ENCODE results near the gene GPRASP2.

DNA sequence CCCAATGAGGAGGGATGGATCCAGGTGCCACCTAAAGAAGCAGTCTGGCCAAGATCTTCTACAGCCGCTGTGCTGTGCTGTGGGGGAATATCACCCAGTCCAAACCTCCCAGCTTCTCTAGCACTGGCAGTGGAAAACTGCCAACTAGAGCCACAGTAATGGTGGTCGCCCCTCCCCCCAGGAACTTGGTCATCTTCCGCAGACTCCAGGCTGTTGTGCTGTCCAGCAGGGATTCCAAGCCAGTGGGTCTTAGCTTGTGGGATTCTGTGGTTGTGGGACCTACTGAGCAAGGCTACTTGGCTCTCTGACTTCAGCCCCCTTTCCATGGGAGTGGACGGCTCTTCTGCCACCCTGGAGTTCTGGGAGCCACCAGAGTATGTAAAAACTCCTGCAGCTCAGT lies 42.7 kb upstream of the GPRASP2 start:
- no peak for TF ChIP-seq CTCF (conservative IDR thresholded peaks at IDR 0.05; ENCODE audit: low read depth, low read length)
- TF ChIP-seq EZH2 (IDR thresholded peaks at IDR 0.05; ENCODE audit: borderline replicate concordance, low read depth, low read length, poor library complexity, severe bottlenecking), result no peak
